Pulmonary artery endothelial cell (primary cell): ENCODE results near the gene PPP1R16B. TPM values are rescaled to one million over a fixed set of nuclear protein-coding genes. Genes with fewer than 3 reads are reported as not detected.
A peak's percentile ranks its signal among the peaks of the same experiment; 100 is the strongest.

Source experiments
- DNase-seq: peaks from one replicate; pipeline ENCODE4 v3.0.0-alpha.2; 2011; ENCODE audit warnings: low read depth, low spot score
- total RNA-seq: library from RNA; depleted of rRNA; stranded (reverse); fragments of >200 nt; gene quantifications from 2 replicates; pipeline ENCODE4 v1.2.3, GENCODE V29; 2014

Gene PPP1R16B
- total RNA-seq: 118 and 144 TPM in 2 replicates

GRCh38 chr20:38805502-38805957 lies at the start of gene PPP1R16B:
Gene PPP1R16B (plus strand): TSS chr20:38805697. CDS start chr20:38835926, 30,229 bp downstream.
- DNase-seq: no peak

- peak; percentile 54 for DNase-seq
These were observed 48.2 kb upstream of the PPP1R16B start for GRCh38 chr20:38757145-38757775.

GRCh38 chr20:38759106-38759505 lies 46.4 kb upstream of the PPP1R16B start:
- no peak for DNase-seq

- DNase-seq: no peak
These were observed 44.5 kb upstream of the PPP1R16B start for GRCh38 chr20:38760978-38761377.

GRCh38 chr20:38762174-38762573 lies 43.3 kb upstream of the PPP1R16B start:
- no peak for DNase-seq

GRCh38 chr20:38763616-38764015 lies 41.9 kb upstream of the PPP1R16B start:
- DNase-seq: no peak

- DNase-seq: peak; percentile 49
These were observed 40.8 kb upstream of the PPP1R16B start for GRCh38 chr20:38764567-38765318.

- no peak for DNase-seq
These were observed 39.4 kb upstream of the PPP1R16B start for GRCh38 chr20:38766071-38766470.

- DNase-seq: no peak
These were observed 35.9 kb upstream of the PPP1R16B start for GRCh38 chr20:38769376-38770295.

GRCh38 chr20:38770546-38770945 lies 35.0 kb upstream of the PPP1R16B start:
- no peak for DNase-seq

GRCh38 chr20:38770970-38771369 lies 34.5 kb upstream of the PPP1R16B start:
- DNase-seq: no peak

GRCh38 chr20:38771621-38772020 lies 33.9 kb upstream of the PPP1R16B start:
- DNase-seq: no peak

GRCh38 chr20:38774167-38774566 lies 31.3 kb upstream of the PPP1R16B start:
- DNase-seq: no peak

GRCh38 chr20:38776363-38776762 lies 29.1 kb upstream of the PPP1R16B start:
- no peak for DNase-seq

- DNase-seq: no peak
These were observed 26.0 kb upstream of the PPP1R16B start for GRCh38 chr20:38779247-38780097.

GRCh38 chr20:38782275-38782674 lies 23.2 kb upstream of the PPP1R16B start:
- no peak for DNase-seq

- no peak for DNase-seq
These were observed 17.6 kb upstream of the PPP1R16B start for GRCh38 chr20:38787870-38788269.

GRCh38 chr20:38789503-38790199 lies 15.8 kb upstream of the PPP1R16B start:
- no peak for DNase-seq

GRCh38 chr20:38790200-38791053 lies 15.1 kb upstream of the PPP1R16B start:
- DNase-seq: no peak
